Epithelial cell of prostate (primary cell): ENCODE results near the gene HYAL2.
"Not testable (repeated sequence)": the region's sequence is repeated elsewhere in the genome, so short reads cannot be mapped to it uniquely, and the experiment has no call there.

Experiments used
- DNase-seq: peaks from one replicate; pipeline ENCODE4 v3.0.0-alpha.2; 2011; ENCODE audit warnings: low read depth, low spot score
- H3K27ac ChIP-seq: fragments of 450-650 bp; 2 replicates; pipeline ENCODE4 v1.5.1; 2017; ENCODE audit warnings: mild to moderate bottlenecking

HYAL2 gene

GRCh38 chr3:50294492-50295403, 27.8 kb downstream of the HYAL2 start:
- no peak for DNase-seq
- no peak overlapping the region for H3K27ac ChIP-seq

- no peak for DNase-seq
These were observed 28.5 kb downstream of the HYAL2 start for GRCh38 chr3:50294089-50294488.

GRCh38 chr3:50293079-50293801, 29.3 kb downstream of the HYAL2 start:
- H3K27ac ChIP-seq = peak overlapping the region; percentile 63
- no peak for DNase-seq

More at GRCh38 chr3:50294089-50294488, 28.5 kb downstream of the HYAL2 start:
- no peak overlapping the region for H3K27ac ChIP-seq

- DNase-seq = peak; percentile 84
- peak within 1 kb of the TSS; percentile 63 for H3K27ac ChIP-seq
These were observed 30.1 kb downstream of the HYAL2 start, which contains the start of gene IFRD2 for GRCh38 chr3:50292159-50293078. Gene IFRD2 (minus strand): TSS chr3:50292429. CDS start chr3:50292274, 155 bp downstream.

GRCh38 chr3:50290161-50290641, 32.3 kb downstream of the HYAL2 start:
- no peak for DNase-seq
- H3K27ac ChIP-seq = no peak overlapping the region

- no peak for DNase-seq
- H3K27ac ChIP-seq = no peak overlapping the region
These were observed 33.4 kb downstream of the HYAL2 start for GRCh38 chr3:50289130-50289529.

GRCh38 chr3:50288387-50289007, 34.0 kb downstream of the HYAL2 start:
- no peak overlapping the region for H3K27ac ChIP-seq
- DNase-seq = no peak

GRCh38 chr3:50287262-50287661, 35.3 kb downstream of the HYAL2 start:
- DNase-seq = no peak
- no peak overlapping the region for H3K27ac ChIP-seq

- no peak overlapping the region for H3K27ac ChIP-seq
- no peak for DNase-seq
These were observed 36.0 kb downstream of the HYAL2 start for GRCh38 chr3:50286322-50287227.

GRCh38 chr3:50284121-50284520, 38.4 kb downstream of the HYAL2 start:
- not testable (repeated sequence) for H3K27ac ChIP-seq, DNase-seq

GRCh38 chr3:50279255-50280016, 43.1 kb downstream of the HYAL2 start:
- H3K27ac ChIP-seq = no peak overlapping the region
- no peak for DNase-seq

GRCh38 chr3:50278880-50279224, 43.7 kb downstream of the HYAL2 start, which contains the start of gene LSMEM2:
Gene LSMEM2 (plus strand): TSS chr3:50279087. CDS start chr3:50279114, 27 bp downstream.
- DNase-seq = no peak
- H3K27ac ChIP-seq = no peak within 1 kb of the TSS

- no peak overlapping the region for H3K27ac ChIP-seq
- DNase-seq = no peak
These were observed 44.2 kb downstream of the HYAL2 start for GRCh38 chr3:50278123-50278879.

GRCh38 chr3:50276762-50277101, 45.8 kb downstream of the HYAL2 start:
- no peak overlapping the region for H3K27ac ChIP-seq
- DNase-seq = no peak

GRCh38 chr3:50275996-50276761, 46.4 kb downstream of the HYAL2 start:
- DNase-seq = no peak

GRCh38 chr3:50275141-50275995, 47.2 kb downstream of the HYAL2 start:
- DNase-seq = no peak
- no peak overlapping the region for H3K27ac ChIP-seq

More at GRCh38 chr3:50275996-50276761, 46.4 kb downstream of the HYAL2 start:
- no peak overlapping the region for H3K27ac ChIP-seq
